SK-N-DZ (cell line): ENCODE data around the gene AGBL4.
"Not testable (repeated sequence)": the region's sequence is repeated elsewhere in the genome, so short reads cannot be mapped to it uniquely, and the experiment has no call there.

Experiments used
- DNase-seq: peaks from one replicate; pipeline ENCODE4 v3.0.0-alpha.2; 2015; ENCODE audit warnings: low spot score

The AGBL4 gene

GRCh38 chr1:49045371-49045770 lies 978.4 kb downstream of the AGBL4 start:
- DNase-seq: no peak

GRCh38 chr1:49036700-49037099 lies 987.1 kb downstream of the AGBL4 start:
- peak; percentile 53 for DNase-seq

GRCh38 chr1:49028396-49028795 lies 995.4 kb downstream of the AGBL4 start:
- DNase-seq: no peak

- DNase-seq: no peak
Observed at GRCh38 chr1:49026230-49026811, 997.4 kb downstream of the AGBL4 start.

- DNase-seq: peak; percentile 16
Observed at GRCh38 chr1:49016030-49016977, 1007.5 kb downstream of the AGBL4 start.

- DNase-seq: no peak
Observed at GRCh38 chr1:49013079-49013478, 1010.7 kb downstream of the AGBL4 start.

GRCh38 chr1:49002981-49003380 lies 1020.8 kb downstream of the AGBL4 start:
- not testable (repeated sequence) for DNase-seq

- DNase-seq: peak; percentile 32
Observed at GRCh38 chr1:48999321-48999720, 1024.4 kb downstream of the AGBL4 start.

- no peak for DNase-seq
Observed at GRCh38 chr1:48996311-48996710, 1027.4 kb downstream of the AGBL4 start.

GRCh38 chr1:48988633-48989197 lies 1035.0 kb downstream of the AGBL4 start:
- DNase-seq: peak; percentile 82

GRCh38 chr1:48979940-48980339 lies 1043.8 kb downstream of the AGBL4 start:
- no peak for DNase-seq

GRCh38 chr1:48978413-48978812 lies 1045.3 kb downstream of the AGBL4 start:
- no peak for DNase-seq

GRCh38 chr1:48977273-48977672 lies 1046.5 kb downstream of the AGBL4 start:
- DNase-seq: no peak

- no peak for DNase-seq
Observed at GRCh38 chr1:48969971-48970370, 1053.8 kb downstream of the AGBL4 start.

- no peak for DNase-seq
Observed at GRCh38 chr1:48967318-48967717, 1056.4 kb downstream of the AGBL4 start.

GRCh38 chr1:48966583-48966982 lies 1057.2 kb downstream of the AGBL4 start:
- DNase-seq: no peak

GRCh38 chr1:48960320-48960719 lies 1063.4 kb downstream of the AGBL4 start:
- DNase-seq: no peak

GRCh38 chr1:48955774-48956173 lies 1068.0 kb downstream of the AGBL4 start:
- DNase-seq: no peak

GRCh38 chr1:48953617-48954016 lies 1070.1 kb downstream of the AGBL4 start:
- no peak for DNase-seq

- no peak for DNase-seq
Observed at GRCh38 chr1:48948562-48948961, 1075.2 kb downstream of the AGBL4 start.

GRCh38 chr1:48947761-48948537 lies 1075.8 kb downstream of the AGBL4 start:
- peak; percentile 40 for DNase-seq

- DNase-seq: no peak
Observed at GRCh38 chr1:48946070-48946469, 1077.7 kb downstream of the AGBL4 start.
